NCI-H1417 (cell line): ENCODE data around the gene VSIG10L.

Experiments used
- DNase-seq, 3 experiments: peaks; one replicate each; lab custom pipeline; 2025; lab: John Stamatoyannopoulos, UW

VSIG10L gene

DNA sequence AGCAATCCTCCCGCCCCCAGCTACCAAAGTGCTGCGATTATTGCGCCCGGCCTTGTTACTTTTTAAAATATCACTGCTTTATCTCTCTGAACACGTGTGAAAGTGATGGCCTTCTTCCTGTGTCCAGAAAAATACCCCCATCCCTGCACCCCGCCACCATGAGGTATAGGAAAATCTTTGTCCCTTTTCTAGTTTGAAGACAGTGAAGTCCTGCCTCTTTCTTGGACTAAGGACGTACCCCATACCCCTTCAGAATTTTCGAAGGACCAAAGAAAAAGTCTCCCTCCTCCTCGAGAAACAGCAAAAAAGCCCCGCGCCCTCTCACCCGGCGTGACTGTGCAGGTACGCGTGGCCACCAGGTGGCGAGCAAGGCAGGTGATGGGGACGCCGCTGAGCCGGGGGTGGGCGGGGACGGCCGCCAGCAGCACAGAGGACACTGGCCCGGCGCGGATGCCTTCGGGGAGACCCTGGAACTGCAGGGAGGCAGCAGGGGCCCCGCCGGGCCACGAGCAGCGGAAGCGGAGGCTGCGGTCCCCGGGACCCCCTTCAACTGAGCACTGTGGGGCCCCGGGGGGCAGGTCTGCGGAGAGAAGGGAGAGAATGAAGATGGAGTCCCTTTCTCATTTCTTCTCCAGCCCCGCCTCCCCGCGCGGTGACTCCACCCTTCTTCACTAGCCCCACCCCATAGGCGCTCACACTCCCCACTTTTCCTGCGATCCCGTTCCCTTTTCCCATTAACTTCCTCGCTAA lies 3.2 kb downstream of the VSIG10L start:
- peak in 1 of 3 experiments; percentile 12 for DNase-seq

DNA sequence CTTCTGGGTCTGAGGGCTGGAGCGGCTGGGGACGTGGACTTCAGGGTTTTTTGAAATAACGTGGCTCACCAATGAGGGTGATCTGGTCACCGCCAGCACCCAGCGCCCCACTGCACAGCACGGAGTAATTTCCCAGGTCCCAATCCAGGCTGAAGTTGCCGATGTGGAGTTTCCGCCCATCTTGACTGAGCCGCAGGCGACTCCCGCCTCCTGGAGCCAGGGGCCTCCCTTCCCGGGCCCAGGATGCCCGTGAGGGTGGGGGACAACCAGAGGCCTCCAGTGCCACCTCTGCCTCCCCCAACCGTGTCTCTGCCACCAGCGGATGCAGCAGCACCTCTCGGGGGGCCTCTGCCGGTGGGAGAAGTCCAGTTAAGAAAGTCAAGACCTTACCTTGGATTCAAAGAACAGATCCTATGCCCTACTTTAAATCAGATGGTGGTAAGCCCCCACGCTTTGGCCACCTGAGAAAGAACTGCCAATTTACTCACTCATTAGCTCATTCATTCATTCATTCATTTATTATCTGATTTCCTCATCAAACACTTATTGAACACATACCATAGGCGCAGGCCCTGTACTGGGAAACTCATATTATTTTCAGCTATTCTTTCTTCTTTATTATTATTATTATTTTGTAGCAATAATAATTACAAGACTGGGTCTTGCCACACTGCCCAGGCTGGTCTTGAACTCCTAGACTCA lies 3.9 kb downstream of the VSIG10L start:
- DNase-seq = no peak

GRCh38 chr19:51337141-51337860 lies 4.6 kb downstream of the VSIG10L start:
- DNase-seq = no peak

DNA sequence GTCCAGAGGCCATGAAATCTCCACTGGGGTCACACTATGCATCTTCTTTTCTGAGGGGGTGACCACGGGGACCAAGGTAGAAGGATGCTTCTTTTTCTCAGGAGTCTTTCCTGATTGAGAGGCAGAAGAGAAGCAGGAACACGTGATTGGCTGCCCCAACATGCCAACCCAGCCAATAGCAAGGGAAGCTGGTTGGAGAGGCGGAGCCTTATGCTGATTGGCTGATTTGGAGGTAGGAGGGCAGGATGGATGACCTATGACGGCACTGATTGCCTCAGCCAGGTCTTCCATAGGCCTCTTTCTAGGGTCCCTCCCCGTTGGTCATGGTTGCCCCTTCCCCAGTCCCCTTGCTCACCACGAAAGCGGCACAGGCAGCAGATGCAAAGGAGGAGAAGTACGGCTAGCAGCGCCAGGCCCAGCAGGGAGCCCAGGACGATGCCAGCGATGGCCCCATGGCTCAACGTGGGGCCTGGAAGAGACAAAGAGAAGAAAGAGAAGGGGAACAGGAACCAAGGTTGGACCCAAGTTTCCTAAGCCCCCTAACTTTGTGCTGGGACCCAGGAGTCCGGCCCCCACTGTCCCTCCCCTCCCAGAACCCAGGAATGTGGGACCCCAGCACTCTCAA lies 8.0 kb downstream of the VSIG10L start:
- no peak for DNase-seq

DNA sequence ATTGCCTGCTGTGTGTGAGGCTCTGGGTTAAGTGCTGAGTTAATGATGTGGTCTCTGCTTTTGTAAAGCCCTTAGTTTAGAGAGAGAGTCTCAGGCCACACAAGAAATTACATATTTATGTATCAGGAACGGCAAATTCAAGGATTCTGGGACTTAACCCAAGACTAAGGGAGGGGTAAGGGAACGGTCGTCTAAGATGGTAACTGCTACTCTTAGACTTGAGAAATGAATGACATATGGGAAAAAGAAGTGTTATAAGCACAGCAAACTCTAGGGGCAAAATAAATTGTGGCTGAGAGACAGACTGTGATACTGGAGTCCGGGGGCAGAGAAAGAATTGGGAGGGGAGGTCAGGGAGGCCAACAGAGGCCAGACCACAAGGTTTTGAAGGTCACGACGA lies 10.2 kb downstream of the VSIG10L start:
- no peak for DNase-seq

- no peak for DNase-seq
Measured at GRCh38 chr19:51331193-51331592, 10.7 kb downstream of the VSIG10L start.

DNA sequence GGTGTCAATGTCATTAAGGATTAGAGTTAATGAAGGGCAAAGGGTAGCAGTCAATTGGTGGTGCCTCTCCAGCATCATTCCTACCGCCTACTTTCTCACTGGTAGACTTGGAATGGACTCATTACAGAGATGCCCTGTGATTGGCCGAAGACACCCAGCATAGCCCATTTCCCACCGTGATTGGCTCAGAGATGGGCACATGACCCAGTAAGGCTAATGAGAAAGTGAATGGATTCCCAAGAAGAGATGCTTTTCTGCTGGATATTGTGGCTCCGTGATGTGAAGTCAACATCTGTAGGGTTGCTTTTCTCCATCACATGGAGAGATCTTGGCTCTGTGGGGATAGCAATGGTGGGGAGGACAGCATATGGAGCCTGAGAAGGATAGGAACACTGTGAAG lies 11.6 kb downstream of the VSIG10L start:
- DNase-seq = no peak

DNA sequence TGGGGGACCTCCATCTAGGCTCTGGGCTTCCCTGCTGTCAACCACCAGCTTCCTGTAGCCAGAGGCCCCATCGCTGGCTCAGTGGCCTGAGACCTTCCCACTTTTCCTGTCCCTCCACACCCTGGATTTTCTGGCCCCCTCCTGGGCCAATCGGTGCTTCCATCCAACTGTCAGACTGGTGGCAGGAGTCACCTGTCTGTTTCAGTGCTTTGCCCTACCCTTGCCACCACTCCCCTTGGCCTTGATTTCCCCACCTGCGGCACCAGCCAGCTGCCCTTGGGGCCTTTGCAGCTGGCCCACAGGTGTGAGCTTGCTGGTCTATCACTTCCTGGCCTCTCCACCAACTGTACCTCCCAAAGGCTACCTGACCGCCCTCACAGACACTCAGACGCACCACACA lies 12.5 kb downstream of the VSIG10L start:
- DNase-seq = no peak

GRCh38 chr19:51327066-51328001 lies 14.6 kb downstream of the VSIG10L start:
- DNase-seq = no peak

DNA sequence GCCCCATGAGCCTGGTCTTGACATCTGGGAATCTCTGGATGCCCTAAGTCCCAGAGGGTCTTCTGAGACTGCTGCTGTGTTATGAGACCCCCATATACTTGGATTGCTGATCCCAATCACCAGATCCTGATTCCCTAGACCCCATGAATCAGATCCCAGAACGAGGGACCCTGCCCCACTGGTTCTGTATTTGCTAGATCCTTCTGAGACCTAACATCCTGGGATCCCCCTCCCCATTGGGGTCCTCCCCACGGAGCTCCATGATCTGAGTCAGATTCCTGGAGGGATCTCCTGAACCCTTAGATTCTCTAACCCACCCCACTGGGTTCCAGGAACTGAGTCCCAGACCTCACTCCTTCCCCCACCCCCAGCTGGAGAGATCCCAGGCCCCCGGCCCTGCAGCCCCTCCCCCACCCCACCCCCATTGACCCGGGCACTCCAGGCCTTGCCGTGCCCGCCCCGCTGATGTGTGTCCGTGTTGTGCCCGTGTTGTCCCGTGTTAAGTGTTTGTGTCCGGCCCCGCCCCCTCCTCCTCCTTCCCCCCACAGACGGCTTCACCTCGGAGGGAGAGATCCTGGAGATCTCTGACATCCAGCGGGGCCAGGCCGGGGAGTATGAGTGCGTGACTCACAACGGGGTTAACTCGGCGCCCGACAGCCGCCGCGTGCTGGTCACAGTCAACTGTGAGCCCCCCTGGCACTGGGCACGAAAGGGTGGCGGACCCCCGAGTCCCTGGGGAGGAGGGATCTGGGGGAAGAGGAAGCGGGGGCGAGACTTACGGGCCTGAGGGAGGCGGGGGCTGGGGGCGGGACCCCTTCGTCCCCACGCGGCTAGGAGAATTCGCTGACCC lies 15.5 kb downstream of the VSIG10L start:
- DNase-seq = no peak

DNA sequence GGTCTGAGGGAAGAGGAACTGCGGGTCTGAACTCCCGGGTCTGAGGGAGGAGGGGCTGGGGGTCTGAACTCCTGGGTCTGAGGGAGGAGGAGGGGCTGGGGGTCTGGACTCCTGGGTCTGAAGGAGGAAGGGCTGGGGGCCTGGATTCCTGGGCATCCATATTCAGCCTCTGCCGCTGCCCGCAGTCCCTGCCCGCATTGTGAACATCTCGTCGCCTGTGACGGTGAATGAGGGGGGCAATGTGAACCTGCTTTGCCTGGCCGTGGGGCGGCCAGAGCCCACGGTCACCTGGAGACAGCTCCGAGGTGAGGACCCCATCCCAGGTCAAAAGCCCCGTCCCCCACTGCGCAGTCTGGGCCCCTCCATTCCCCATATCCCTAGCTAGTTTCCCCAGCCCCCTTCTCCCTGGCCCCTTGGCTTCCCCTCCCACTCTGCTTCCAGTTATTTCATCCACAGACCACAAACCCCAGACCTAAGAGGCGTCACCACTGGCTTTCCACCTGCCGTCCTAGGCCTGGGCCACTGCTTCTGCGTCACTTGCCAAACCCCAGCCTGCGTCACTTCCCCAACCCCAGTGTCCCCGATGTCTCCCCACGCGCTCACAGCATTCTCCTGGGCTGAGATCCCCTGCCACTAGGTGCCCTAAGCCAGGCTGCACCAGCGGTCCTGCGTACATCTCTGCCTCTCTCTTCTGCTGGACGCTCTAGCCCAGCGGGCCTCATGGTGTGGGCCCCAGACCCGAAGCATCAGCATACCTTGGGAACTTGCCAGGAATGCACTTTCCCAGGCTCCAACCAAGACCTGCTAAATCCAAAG lies 16.6 kb downstream of the VSIG10L start:
- no peak for DNase-seq

DNA sequence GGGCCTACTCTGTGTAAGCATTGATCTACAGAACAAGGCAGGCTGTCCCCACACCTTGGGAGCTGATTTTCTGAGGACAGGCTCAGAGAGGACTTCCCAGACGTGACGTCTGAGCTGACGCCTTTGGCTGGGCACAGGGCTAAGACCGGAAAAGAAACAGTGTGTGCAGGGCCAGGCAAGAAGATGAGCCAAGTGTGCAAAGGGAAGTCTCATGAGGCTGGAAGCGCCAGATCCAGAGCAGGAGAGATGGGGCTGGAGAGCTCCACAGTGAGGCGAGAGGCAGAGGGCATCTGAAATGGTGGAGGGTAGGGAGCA lies 17.8 kb downstream of the VSIG10L start:
- no peak for DNase-seq

DNA sequence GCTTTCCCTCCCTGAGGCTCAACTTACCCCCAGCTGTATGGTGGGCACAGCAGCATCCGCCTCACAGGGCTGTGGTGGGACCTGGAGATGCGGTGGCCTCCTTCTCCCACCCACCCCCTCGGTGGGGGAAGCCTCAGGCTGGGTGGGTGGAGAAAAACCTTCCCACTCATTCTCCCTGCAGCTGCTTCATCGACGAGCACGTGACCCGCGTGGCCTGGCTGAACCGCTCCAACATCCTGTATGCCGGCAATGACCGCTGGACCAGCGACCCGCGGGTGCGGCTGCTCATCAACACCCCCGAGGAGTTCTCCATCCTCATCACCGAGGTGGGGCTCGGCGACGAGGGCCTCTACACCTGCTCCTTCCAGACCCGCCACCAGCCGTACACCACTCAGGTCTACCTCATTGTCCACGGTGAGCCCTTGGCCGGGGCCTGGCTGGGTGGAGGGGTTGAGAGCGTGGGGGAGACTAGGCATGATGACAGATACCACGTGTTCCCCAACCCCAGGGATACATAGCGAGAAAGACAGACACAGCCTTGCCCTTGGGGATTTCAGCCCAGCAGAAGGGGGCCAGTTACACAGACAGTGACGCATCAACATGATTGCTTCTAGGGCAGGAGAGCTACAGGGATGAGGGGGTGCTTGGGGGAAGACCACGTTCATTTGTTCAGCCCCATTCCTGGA lies 18.3 kb downstream of the VSIG10L start:
- no peak for DNase-seq

- DNase-seq = no peak
Measured at GRCh38 chr19:51321799-51322198, 20.1 kb downstream of the VSIG10L start.

DNA sequence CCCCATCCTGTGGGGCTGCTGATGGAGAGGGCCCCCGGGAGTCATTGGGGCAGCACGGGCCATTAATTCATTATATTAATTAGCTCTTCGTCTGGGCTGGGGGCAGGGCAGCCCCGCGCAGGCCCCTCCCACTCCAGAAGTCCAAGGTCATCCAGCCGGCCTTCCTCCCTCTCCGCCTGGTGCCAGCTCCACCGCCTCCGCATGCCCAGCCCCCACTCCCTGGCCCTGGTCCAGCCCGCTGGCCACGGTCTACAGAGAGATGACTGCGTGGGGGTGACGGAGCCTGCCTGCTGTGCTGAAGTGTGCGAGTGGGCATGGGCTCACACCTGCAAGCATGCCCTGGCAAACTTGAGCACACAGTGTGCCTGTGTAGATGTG lies 21.7 kb downstream of the VSIG10L start:
- DNase-seq = peak in 1 of 3 experiments; percentile 3

- DNase-seq = no peak
Measured at GRCh38 chr19:51319649-51320279, 22.2 kb downstream of the VSIG10L start.

DNA sequence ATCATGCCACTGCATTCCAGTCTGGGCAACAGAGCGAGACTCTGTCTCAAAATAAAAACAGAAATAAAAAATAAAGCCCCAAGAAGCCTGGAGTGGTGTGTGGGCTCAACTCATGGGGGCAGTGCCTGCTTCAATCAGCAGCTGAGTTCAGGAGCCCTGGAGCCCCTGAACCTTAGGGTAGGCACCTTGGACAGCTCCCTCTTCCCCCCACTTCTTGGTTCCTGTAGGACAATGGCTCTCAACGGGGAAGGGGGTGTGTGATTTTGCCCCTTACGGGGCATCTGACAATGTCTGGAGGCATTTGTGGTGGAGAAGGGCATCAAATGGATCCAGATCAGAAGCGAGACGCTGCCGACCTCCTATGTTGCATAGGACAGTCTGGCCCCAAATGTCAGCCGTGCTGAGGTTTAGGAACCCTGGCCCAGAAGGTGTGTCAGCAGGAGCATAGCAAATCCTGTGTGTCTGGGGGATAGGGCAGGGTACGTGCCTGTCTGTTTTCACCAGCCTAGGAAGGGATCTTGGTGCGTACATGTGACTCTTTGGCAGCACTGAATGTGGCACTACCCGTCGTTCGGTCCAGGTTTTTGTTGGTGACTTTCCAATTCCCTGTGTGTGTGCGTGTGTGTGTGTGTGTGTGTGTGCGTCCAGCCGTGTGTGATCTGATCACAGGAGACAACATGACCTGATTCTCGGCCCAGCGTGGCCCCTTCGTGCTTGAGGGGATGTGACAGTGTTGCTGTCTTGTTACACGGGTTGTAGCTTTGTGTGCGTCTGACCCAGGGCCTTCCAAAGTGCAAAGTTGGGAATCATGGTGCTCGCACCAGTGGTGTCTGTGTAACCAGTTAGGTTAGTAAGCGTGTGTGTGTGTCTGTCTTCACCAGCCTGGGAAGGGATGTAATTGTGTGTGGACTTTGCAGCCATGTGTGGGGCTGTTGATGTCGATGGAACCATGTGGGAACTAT lies 23.0 kb downstream of the VSIG10L start:
- DNase-seq = no peak

DNA sequence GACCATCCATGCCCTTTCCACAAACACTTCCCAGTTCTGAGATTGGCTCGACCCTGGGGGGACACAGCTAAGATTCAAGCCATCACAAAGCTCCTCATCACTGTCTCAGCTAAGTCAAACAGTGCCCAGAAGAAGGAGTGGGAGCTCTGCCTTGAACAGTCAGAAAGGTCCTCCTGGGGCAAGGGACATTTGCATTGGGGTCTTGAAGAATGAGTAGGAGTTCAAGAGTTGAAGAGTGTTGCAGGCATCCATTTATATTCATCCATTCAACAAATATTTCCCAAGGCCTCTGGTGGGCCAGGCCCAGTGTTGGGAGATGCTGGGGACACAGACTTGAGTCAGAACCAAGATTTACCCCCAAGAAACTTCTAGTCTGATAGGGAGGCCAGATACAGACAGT lies 24.0 kb downstream of the VSIG10L start:
- DNase-seq = no peak
